Measurements from ENCODE around the gene SHPK. TPM values are rescaled to one million over a fixed set of nuclear protein-coding genes. Genes with fewer than 3 reads are reported as not detected.
A peak's percentile ranks its signal among the peaks of the same experiment; 100 is the strongest.

Gene SHPK
- total RNA-seq, 6 donors from 2014 or later = 10.5 to 25.1 (median 12.4) TPM

DNA sequence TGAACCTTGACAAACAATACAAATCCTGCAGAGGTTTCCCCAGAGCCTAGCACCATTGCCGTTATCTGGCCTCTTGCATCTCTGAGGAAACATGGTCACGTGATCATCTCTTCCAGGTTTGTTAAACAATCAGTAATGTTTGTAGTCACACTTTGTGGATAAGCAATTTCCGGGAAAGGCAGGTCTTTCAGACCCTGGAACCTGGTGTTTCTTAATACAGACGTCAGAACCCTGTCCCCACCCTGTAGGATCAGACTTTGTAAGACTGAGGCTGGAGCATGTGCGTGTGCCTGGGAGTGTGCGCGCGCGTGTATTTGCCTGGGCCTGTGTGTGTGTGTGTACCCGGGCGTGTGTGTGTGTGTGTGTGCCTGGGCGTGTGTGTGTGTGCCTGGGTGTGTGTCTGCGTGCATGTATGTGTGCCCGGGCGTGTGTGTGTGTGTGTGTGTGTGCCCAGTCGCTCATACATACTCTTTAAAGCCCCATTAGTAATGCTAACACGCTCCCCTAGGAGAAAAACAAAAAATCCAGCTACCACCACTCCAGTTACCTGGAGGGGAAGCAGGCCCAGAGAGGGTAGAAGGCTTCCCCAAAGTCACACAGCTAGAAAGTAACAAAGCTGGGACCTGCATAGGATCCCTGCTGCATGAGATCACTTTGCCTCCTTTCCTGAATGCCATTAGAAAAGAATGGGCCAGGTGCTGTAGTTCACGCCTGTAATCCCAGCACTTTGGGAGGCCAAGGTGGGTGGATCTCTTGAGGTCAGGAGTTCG is 5.9 kb upstream of the SHPK start:
- Histone ChIP-seq H3K9me3 (no peaks in the 10 kb centered on the region), H3K27ac (peak overlapping the region in 2 of 4 donors; percentile 9 to 57), H3K27me3 (no peaks in the 10 kb centered on the region), H3K4me1 (peaks cover 10 to 46% (median 21%) of the 10 kb centered on the region in 4 donors), H3K4me3 (no peak overlapping the region), H3K36me3 (peaks cover 0 to 19% (median 10%) of the 10 kb centered on the region in 4 donors)
- WGBS, 2 donors = 72 to 73% methylated on average over 17 to 19 of the region's 19 CpGs
- no peak for ATAC-seq (ENCODE audit: low FRiP score in 2 of 2)
- TF ChIP-seq POLR2AphosphoS5 (IDR thresholded peaks at IDR 0.05) (no peak), EP300 (IDR thresholded peaks at IDR 0.05) (peak in 1 of 4 donors; percentile 63)
- TF ChIP-seq, protein P1, sequence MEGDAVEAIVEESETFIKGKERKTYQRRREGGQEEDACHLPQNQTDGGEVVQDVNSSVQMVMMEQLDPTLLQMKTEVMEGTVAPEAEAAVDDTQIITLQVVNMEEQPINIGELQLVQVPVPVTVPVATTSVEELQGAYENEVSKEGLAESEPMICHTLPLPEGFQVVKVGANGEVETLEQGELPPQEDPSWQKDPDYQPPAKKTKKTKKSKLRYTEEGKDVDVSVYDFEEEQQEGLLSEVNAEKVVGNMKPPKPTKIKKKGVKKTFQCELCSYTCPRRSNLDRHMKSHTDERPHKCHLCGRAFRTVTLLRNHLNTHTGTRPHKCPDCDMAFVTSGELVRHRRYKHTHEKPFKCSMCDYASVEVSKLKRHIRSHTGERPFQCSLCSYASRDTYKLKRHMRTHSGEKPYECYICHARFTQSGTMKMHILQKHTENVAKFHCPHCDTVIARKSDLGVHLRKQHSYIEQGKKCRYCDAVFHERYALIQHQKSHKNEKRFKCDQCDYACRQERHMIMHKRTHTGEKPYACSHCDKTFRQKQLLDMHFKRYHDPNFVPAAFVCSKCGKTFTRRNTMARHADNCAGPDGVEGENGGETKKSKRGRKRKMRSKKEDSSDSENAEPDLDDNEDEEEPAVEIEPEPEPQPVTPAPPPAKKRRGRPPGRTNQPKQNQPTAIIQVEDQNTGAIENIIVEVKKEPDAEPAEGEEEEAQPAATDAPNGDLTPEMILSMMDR (IDR thresholded peaks at IDR 0.05) = no peak
- DNase-seq = peak in 1 of 2 donors; percentile 39

DNA sequence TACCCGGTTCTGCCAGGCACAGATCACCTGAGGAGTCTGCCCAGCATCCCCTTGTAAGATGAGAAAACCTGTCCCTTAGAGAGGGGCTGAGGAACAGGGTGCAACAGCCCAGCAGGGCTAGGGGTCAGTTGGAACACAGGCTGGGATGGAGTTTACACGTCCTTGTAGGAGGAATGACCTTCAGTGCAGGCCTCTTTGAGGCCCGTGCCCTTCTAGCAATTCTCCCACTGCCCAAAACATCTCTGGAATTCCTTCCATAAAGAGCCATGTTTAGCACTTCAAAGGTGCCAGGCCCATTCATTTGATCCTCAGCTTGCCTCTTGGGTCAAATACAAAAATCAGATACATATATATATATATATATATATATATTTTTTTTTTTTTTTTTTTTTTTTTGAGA is 5.0 kb upstream of the SHPK start:
- Histone ChIP-seq H3K9me3 (no peaks in the 10 kb centered on the region), H3K27me3 (no peaks in the 10 kb centered on the region), H3K4me1 (peaks cover 10 to 48% (median 21%) of the 10 kb centered on the region in 4 donors), H3K27ac (peak overlapping the region in 2 of 4 donors; percentile 25 to 34), H3K36me3 (peaks cover 0 to 19% (median 10%) of the 10 kb centered on the region in 4 donors), H3K4me3 (no peak overlapping the region)
- 88% methylated on average over 3 of the region's 3 CpGs for WGBS, 2 donors
- DNase-seq (no peak), ATAC-seq (ENCODE audit: low FRiP score in 2 of 2) (no peak)
- TF ChIP-seq POLR2A (IDR thresholded peaks at IDR 0.05) = no peak

DNA sequence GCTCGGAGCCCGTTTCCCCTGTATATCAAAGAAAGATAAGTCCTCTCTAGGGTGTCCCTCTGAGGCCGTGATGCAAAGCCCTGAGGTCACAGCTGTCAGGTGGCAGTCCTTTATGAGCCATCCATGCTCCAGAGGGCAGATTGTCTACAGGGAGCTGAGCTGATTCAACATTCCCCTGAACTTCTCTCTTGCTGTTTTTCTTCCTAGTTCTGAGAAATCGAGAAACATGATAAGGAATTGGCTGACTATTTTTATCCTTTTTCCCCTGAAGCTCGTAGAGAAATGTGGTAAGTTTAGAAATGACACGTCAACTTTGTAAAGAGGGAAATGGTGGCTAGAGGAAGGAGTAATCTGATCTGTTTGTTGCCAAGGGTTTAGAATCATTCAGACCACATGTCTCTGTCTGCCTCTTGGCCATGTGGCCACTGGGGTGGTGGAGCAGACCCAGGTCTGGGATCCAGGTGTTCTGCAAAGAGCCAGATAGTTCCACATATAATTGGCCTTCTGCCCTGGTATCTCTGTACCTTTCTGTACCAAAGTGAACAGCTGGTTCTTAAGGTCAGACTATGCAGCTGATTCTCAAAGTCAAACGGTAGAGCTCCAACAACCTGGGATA is 4.0 kb upstream of the SHPK start:
- Histone ChIP-seq H3K27ac (peak overlapping the region in 2 of 4 donors; percentile 9 to 25), H3K27me3 (no peaks in the 10 kb centered on the region), H3K4me1 (peaks cover 15 to 57% (median 24%) of the 10 kb centered on the region in 4 donors), H3K4me3 (no peak overlapping the region), H3K36me3 (peaks cover 0 to 15% (median 10%) of the 10 kb centered on the region in 4 donors), H3K9me3 (no peaks in the 10 kb centered on the region)
- ATAC-seq (ENCODE audit: low FRiP score in 2 of 2) = no peak
- WGBS, 2 donors = 47 to 61% methylated on average over 7 of the region's 7 CpGs
- peak in 1 of 2 donors; percentile 36 for DNase-seq
- TF ChIP-seq POLR2AphosphoS5 (IDR thresholded peaks at IDR 0.05) (no peak), POLR2A (IDR thresholded peaks at IDR 0.05) (no peak), EP300 (IDR thresholded peaks at IDR 0.05) (no peak)
- TF ChIP-seq, protein P1 (IDR thresholded peaks at IDR 0.05) = no peak

DNA sequence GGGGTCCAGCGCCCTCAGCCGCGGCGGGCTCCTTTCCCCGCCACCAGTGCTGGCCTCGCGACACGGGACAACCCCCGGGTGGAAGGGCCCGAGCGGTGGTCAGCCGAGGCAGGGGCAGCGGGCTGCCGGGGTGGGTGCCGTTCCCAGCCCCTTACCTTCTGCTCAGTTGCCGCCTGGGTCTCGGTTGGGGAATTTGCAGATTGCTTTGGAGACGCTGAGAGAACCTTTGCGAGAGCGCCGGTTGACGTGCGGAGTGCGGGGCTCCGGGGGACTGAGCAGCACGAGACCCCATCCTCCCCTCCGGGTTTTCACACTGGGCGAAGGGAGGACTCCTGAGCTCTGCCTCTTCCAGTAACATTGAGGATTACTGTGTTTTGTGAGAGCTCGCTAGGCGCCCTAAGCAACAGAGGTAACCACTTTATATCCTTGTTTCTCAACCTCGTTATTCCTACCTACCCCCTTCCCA is 891 bp upstream of the SHPK start:
- Histone ChIP-seq H3K27ac (peak overlapping the region; percentile 97 to 99 (median 98)), H3K27me3 (no peaks in the 10 kb centered on the region), H3K36me3 (peaks cover 0 to 7% (median 0%) of the 10 kb centered on the region in 4 donors), H3K4me1 (peaks cover 26 to 72% (median 31%) of the 10 kb centered on the region in 4 donors), H3K9me3 (no peaks in the 10 kb centered on the region), H3K4me3 (peak overlapping the region; percentile 83 to 100 (median 94))
- 2% methylated on average over 15 to 25 of the region's 31 CpGs for WGBS, 2 donors
- peak in 1 of 2 donors; percentile 3 for ATAC-seq (ENCODE audit: low FRiP score in 2 of 2)
- DNase-seq = no peak
- TF ChIP-seq EP300 (IDR thresholded peaks at IDR 0.05) = no peak
- TF ChIP-seq, protein P1 (IDR thresholded peaks at IDR 0.05) = peak in 1 of 6 experiments; percentile 1

DNA sequence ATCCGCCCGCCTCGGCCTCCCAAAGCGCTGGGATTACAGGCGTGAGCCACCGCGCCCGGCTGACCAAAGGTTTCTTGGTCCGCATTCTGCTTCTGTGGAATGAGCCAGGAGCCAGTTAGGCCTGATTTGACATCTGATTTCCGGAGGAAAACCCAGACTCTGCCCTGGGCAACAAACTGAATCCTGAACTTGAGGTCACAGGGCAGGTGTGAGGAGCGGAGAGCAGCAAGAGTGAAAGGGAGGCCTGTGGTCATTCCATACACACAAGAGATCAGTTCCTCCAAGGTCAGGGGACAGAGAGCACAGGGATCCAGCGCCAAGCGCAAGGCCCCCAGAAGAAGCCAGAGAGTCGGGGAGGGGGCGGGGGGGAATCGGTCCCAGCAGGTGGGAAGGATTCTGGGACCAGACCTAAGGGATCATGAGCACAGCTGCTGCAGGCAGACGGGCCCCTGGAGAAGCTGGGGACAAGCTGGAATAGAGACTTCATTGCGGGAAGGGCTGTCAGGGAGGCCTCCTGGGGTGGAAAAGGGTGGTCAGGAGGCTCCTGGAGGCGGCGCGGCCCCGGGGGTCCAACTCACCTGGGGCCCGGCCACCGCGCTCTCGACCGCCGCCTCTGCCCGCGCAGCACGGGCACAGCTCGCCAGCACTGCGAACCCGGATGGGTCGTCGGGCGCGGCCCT is 436 bp downstream of the SHPK start:
- Histone ChIP-seq H3K4me1 (peaks cover 18 to 59% (median 28%) of the 10 kb centered on the region in 4 donors), H3K9me3 (no peaks in the 10 kb centered on the region), H3K36me3 (peaks cover 0 to 9% (median 0%) of the 10 kb centered on the region in 4 donors), H3K4me3 (peak overlapping the region; percentile 88 to 100 (median 99)), H3K27ac (peak overlapping the region; percentile 97 to 99 (median 98)), H3K27me3 (no peaks in the 10 kb centered on the region)
- TF ChIP-seq EP300 (IDR thresholded peaks at IDR 0.05) (no peak), POLR2AphosphoS5 (IDR thresholded peaks at IDR 0.05) (no peak), POLR2A (IDR thresholded peaks at IDR 0.05) (no peak)
- TF ChIP-seq, protein P1 (IDR thresholded peaks at IDR 0.05) = peak in 1 of 6 experiments; percentile 21
- WGBS, 2 donors = 27 to 40% methylated on average over 18 to 32 of the region's 38 CpGs
- ATAC-seq (ENCODE audit: low FRiP score in 2 of 2) (no peak), DNase-seq (no peak)

Measured in upper lobe of left lung (tissue), 6 donors.